Uterus (tissue), 4 donors: Measurements from ENCODE around the gene SRPX. TPM values are rescaled to one million over a fixed set of nuclear protein-coding genes. Genes with fewer than 3 reads are reported as not detected.

Experiments
- DNase-seq, 2 donors: peaks; one replicate each; pipeline ENCODE4 v3.0.0-alpha.2; 2019 to 2020
- H3K27ac ChIP-seq, 2 donors: fragments of 200-600 bp; sonication (generic); 1 replicate in 1 of 2; 2 replicates in 1 of 2; pipeline ENCODE4 v1.5.1; 2016 to 2018
- H3K27me3 ChIP-seq, 2 donors: fragments of 200-600 bp; sonication (generic); one replicate each; pipeline ENCODE4 v1.5.1; 2018 to 2019; ENCODE audit warnings: control low read depth in 1 of 2
- H3K36me3 ChIP-seq, 2 donors: fragments of 200-600 bp; sonication (generic); one replicate each; pipeline ENCODE4 v1.5.1; 2019; ENCODE audit warnings: control low read depth in 1 of 2
- H3K4me1 ChIP-seq, 2 donors: fragments of 200-600 bp; sonication (generic); one replicate each; pipeline ENCODE4 v1.5.1; 2018 to 2019; ENCODE audit warnings: control low read depth in 1 of 2
- H3K4me3 ChIP-seq, 2 donors: fragments of 200-600 bp; sonication (generic); 1 replicate in 1 of 2; 2 replicates in 1 of 2; pipeline ENCODE4 v1.5.1; 2018 to 2019; ENCODE audit warnings: mild to moderate bottlenecking in 1 of 2
- H3K9me3 ChIP-seq, 2 donors: fragments of 200-600 bp; sonication (generic); one replicate each; pipeline ENCODE4 v1.5.1; 2019; ENCODE audit warnings: control low read depth in 1 of 2
- CTCF ChIP-seq, 4 experiments: fragments of 200-600 bp in 2 of 4; fragments of 450-650 bp in 2 of 4; sonication (generic) in 2 of 4; IDR thresholded peaks; one replicate each; pipeline ENCODE4 v1.5.1; 2016 to 2019; ENCODE audit warnings: antibody characterized with exemption in 4 of 4, mild to moderate bottlenecking in 2 of 4, moderate library complexity in 1 of 4
- POLR2A ChIP-seq, 2 donors: fragments of 450-650 bp; IDR thresholded peaks; one replicate each; pipeline ENCODE4 v1.6.1; 2016; ENCODE audit warnings: antibody characterized with exemption in 2 of 2, mild to moderate bottlenecking in 1 of 2, moderate library complexity in 1 of 2
- intact Hi-C: fragments of 100-400 bp; cut with DNase I; formaldehyde crosslinking; loops from one replicate; pipeline ENCODE4 v1.15.1; 2023; ENCODE audit warnings: low total_unique reads
- total RNA-seq, 4 donors: library from RNA; depleted of rRNA in 3 of 4; stranded (reverse); fragments of >200 nt in 3 of 4; gene quantifications; one replicate each; pipeline versions ENCODE4 v1.1.0 to v1.2.4, GENCODE V29; 2014 to 2023
- donor health status: DM: yes; HTN: yes; CAD: no.

Gene SRPX
- total RNA-seq, 4 donors from 2014 or later, result 62.7 to 141 (median 99.5) TPM

DNA sequence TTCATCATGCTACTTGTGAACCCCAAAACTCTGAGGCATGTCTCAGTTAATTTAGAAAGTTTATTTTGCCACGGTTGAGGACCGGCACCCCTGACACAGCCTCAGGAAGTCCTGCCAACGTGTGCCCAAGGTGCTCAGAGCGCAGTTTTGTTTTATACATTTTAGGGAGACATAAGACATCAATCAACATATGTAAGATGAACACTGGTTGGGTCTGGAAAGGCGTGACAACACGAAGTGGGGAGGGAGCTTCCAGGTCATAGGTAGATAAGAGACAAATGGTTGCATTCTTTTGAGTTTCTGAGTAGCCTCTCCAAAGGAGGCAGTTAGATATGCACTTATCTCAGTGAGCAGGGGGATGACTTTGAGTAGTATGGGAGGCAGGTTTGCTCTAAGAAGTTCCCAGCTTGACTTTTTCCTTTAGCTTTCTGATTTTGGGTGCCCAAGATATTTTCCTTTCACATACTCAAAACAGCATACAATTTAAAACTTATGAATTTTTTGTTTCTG, 115.4 kb downstream of the SRPX start:
- no peak for TF ChIP-seq POLR2A (IDR thresholded peaks at IDR 0.05)
- no peak for TF ChIP-seq CTCF (IDR thresholded peaks at IDR 0.05)
- H3K36me3 ChIP-seq, result no peaks in the 10 kb centered on the region
- H3K27me3 ChIP-seq, result no peaks in the 10 kb centered on the region
- no peak overlapping the region for H3K27ac ChIP-seq
- H3K4me1 ChIP-seq, result no peaks in the 10 kb centered on the region
- intact Hi-C loops, result no loop called here
- DNase-seq, result no peak
- H3K4me3 ChIP-seq, result no peak overlapping the region
- H3K9me3 ChIP-seq, result no peaks in the 10 kb centered on the region

- Histone ChIP-seq H3K4me3 (no peak overlapping the region), H3K4me1 (no peaks in the 10 kb centered on the region), H3K27me3 (no peaks in the 10 kb centered on the region), H3K36me3 (no peaks in the 10 kb centered on the region), H3K27ac (no peak overlapping the region), H3K9me3 (no peaks in the 10 kb centered on the region)
- intact Hi-C loops, result no loop called here
- DNase-seq, result no peak
- TF ChIP-seq CTCF (IDR thresholded peaks at IDR 0.05) (no peak), POLR2A (IDR thresholded peaks at IDR 0.05) (no peak)
Measured at GRCh38 chrX:38103857-38104812, 116.5 kb downstream of the SRPX start.

DNA sequence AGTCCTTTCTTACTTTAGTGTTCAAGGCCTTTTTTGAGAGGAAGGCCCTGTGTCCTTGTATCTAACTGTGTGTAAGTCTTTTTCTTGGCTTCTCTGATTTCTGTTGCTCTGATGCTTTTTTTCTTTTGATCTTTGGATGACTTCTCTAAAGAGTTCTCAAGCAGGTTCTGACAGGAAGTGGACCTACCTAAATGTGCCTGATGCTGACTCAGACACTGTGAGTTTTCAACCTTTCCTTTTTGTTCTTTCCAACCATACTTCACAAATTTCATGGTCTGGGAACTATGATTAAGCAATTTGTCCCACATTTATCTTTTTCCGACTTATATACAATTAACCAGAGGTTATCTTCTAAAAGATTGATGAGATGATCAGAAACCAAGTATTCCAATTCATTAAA, 117.8 kb downstream of the SRPX start:
- Histone ChIP-seq H3K4me1 (no peaks in the 10 kb centered on the region), H3K4me3 (no peak overlapping the region), H3K27me3 (no peaks in the 10 kb centered on the region), H3K27ac (no peak overlapping the region), H3K9me3 (no peaks in the 10 kb centered on the region), H3K36me3 (no peaks in the 10 kb centered on the region)
- no peak for DNase-seq
- intact Hi-C loops, result no loop called here
- no peak for TF ChIP-seq CTCF (IDR thresholded peaks at IDR 0.05)
- TF ChIP-seq POLR2A (IDR thresholded peaks at IDR 0.05), result no peak

GRCh38 chrX:38102240-38102639, 118.4 kb downstream of the SRPX start:
- TF ChIP-seq POLR2A (IDR thresholded peaks at IDR 0.05) (no peak), CTCF (IDR thresholded peaks at IDR 0.05) (no peak)
- no peak for DNase-seq
- intact Hi-C loops, result no loop called here

GRCh38 chrX:38099688-38100087, 121.0 kb downstream of the SRPX start:
- DNase-seq, result no peak
- no peaks in the 10 kb centered on the region for H3K9me3 ChIP-seq
- no peak overlapping the region for H3K4me3 ChIP-seq
- no peaks in the 10 kb centered on the region for H3K36me3 ChIP-seq
- H3K27me3 ChIP-seq, result no peaks in the 10 kb centered on the region
- no peak overlapping the region for H3K27ac ChIP-seq
- no peak for TF ChIP-seq POLR2A (IDR thresholded peaks at IDR 0.05)
- TF ChIP-seq CTCF (IDR thresholded peaks at IDR 0.05), result no peak
- intact Hi-C loops, result no loop called here
- H3K4me1 ChIP-seq, result no peaks in the 10 kb centered on the region

More at GRCh38 chrX:38102240-38102639, 118.4 kb downstream of the SRPX start:
- Histone ChIP-seq H3K4me3 (no peak overlapping the region), H3K4me1 (no peaks in the 10 kb centered on the region), H3K9me3 (no peaks in the 10 kb centered on the region), H3K27me3 (no peaks in the 10 kb centered on the region), H3K27ac (no peak overlapping the region), H3K36me3 (no peaks in the 10 kb centered on the region)
